Activated CD4-positive, alpha-beta T cell treated with anti-CD3 and anti-CD28 coated beads, Interleukin-10, Interleukin-2, amounts not matched to agents 100 ng/mL and 50 ng/mL, durations not matched to agents 16 hours and 8 hours (primary cell): ENCODE data around the gene OR4P4.

ENCODE experiments used
- DNase-seq: peaks from one replicate; pipeline ENCODE4 v3.0.0-alpha.2; 2020

OR4P4 gene

GRCh38 chr11:55634813-55635212 is at the start of gene OR4P4:
Gene OR4P4, plus strand, starts transcription at chr11:55635113.
- DNase-seq: no peak

GRCh38 chr11:55607545-55607944 is 27.4 kb upstream of the OR4P4 start, which contains the start of gene OR4C11:
Gene OR4C11, minus strand, starts transcription at chr11:55607645. Its CDS starts 3,272 bp downstream, at chr11:55604373.
- DNase-seq: no peak

- no peak for DNase-seq
Observed at GRCh38 chr11:55624531-55624930, 10.4 kb upstream of the OR4P4 start.

- DNase-seq: no peak
Observed at GRCh38 chr11:55648027-55648426, 13.1 kb downstream of the OR4P4 start, which contains the start of gene OR4S2. Gene OR4S2, plus strand, starts transcription at chr11:55648327. Its CDS starts 2,577 bp downstream, at chr11:55650904.

GRCh38 chr11:55652560-55652959 is 17.6 kb downstream of the OR4P4 start:
- DNase-seq: no peak

DNA sequence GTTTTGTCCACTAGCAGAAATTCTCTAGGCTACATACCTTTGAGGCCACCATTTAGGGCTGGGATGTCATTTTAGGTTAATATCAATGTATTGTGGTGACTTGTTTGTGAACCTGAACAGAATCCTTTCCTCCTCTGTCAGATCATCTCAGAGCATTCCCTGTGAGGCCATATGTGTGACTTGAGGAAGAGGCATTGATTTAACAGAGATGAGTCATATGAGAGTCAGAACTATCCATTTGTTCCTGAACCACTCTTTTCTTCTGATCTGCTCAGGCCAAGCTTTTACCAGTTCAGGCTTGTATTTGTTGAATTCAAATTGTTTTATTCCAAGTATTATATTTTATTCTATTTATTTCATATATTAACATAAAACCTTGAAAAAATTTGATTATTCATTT is 20.2 kb downstream of the OR4P4 start:
- no peak for DNase-seq

DNA sequence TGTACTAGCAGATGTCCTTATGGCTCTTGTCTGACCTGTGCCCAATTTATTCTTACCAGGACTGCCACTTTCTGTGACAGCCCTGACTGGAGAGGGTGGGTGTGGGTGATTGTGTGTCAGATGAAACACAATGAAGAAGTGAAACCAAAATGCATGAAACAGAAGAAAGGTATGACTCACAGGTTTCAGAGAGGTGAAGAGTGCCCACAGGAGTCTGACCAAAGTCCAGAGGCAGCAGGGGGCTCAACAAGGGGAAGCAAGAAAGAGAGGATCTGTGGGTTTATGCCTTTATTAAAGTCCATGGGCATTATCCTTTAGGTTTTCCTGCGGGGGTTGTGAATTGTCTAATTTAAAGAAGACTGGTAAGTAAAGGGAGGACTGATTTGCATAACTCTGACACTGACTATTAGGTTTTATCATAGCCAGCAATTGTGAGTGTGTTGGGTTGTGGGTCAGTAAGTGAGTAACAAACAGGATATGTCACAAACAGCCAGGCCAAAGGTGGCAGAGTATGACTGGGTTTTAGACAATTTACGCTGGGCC is 23.2 kb downstream of the OR4P4 start:
- DNase-seq: no peak

GRCh38 chr11:55658608-55659007 is 23.7 kb downstream of the OR4P4 start:
- no peak for DNase-seq

DNA sequence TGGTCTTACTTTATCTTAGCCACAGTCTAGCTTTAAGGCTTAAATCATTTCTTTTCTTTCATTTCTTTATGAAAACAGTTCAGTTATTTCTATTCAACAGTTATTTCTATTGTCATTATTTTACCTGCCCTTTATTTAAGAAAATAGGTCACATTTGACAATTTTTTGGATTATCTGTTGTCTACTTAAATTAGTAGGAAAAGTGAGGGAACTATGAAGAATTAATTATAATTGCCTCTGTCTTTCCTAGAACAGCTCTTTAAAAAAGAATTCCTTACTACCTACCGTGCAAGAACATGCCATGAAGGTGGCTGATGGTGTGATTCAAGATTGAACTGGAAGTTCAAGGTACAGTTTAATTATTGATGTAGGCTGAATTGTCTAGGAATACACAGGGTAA is 27.0 kb downstream of the OR4P4 start, which contains the start of gene OR4C6:
Gene OR4C6 (plus strand): TSS at position 301 of the 400 bp plus-strand sequence. CDS start 2,966 bp downstream, outside the sequence.
- no peak for DNase-seq

DNA sequence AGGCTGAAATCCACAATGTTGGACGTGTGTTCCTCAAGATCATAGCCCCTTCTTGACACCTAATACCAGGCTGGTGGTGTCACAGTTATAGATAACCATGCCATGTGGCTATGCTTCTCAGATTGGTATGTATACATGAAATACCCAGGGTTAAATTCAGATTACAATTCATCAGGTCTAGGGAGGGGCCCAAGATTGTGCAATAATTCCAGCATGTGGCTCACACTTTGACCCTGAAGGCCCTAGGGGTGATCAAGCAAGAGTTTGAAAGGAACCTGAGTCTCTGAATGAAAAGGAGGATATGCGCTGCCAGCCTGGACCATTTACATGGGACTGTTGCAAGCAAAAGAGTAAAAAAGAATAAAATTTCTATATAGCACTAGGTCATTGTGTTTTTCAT is 34.5 kb downstream of the OR4P4 start:
- no peak for DNase-seq

GRCh38 chr11:55673860-55674259 is 38.9 kb downstream of the OR4P4 start:
- no peak for DNase-seq
